Measurements from ENCODE around the gene ZFAND3.

ZFAND3 gene

DNA sequence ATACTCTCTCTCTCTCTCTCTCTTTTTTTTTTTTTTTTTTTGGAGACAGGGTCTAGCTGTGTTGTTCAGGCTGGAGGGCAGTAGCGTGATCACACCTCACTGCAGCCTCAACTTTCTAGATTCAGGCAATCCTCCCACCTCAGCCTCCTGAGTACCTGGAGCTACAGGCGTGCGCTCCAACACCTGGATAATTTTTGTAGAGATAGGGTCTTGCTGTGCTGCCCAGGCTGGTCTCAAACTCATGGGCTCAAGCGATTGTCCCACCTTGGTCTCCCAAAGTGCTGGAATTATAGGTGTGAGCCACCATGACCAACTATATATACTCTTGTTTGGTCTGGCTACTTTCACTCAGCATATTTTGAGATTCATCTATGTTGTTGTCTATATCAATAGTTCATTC is 154.9 kb downstream of the ZFAND3 start:
- TF ChIP-seq, protein P1, sequence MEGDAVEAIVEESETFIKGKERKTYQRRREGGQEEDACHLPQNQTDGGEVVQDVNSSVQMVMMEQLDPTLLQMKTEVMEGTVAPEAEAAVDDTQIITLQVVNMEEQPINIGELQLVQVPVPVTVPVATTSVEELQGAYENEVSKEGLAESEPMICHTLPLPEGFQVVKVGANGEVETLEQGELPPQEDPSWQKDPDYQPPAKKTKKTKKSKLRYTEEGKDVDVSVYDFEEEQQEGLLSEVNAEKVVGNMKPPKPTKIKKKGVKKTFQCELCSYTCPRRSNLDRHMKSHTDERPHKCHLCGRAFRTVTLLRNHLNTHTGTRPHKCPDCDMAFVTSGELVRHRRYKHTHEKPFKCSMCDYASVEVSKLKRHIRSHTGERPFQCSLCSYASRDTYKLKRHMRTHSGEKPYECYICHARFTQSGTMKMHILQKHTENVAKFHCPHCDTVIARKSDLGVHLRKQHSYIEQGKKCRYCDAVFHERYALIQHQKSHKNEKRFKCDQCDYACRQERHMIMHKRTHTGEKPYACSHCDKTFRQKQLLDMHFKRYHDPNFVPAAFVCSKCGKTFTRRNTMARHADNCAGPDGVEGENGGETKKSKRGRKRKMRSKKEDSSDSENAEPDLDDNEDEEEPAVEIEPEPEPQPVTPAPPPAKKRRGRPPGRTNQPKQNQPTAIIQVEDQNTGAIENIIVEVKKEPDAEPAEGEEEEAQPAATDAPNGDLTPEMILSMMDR (conservative IDR thresholded peaks at IDR 0.05; ENCODE audit: low read length), result no peak
- H3K4me3 ChIP-seq (ENCODE audit: low read length), result no peak overlapping the region
- no peak for DNase-seq (ENCODE audit: low read depth)

DNA sequence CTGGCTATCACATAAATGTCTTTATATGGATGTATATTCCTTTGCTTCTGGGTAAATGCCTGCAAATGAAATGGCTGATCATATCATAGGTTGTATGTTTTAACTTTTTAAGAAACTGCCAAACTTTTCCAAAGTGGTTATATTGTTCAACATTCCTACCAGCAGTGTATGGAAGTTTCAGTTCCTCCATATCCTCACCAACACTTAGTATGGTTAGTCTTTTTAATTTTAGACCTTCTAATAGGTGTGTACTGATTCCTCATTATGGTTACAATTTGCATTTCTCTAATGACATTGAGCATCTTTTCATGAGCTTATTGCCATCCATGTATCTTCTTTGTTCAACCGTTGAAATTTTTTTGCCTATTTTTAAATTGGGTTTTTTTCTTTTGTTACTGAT is 155.4 kb downstream of the ZFAND3 start:
- DNase-seq (ENCODE audit: low read depth), result no peak
- TF ChIP-seq, protein P1 (conservative IDR thresholded peaks at IDR 0.05; ENCODE audit: low read length), result no peak
- H3K4me3 ChIP-seq (ENCODE audit: low read length), result no peak overlapping the region

DNA sequence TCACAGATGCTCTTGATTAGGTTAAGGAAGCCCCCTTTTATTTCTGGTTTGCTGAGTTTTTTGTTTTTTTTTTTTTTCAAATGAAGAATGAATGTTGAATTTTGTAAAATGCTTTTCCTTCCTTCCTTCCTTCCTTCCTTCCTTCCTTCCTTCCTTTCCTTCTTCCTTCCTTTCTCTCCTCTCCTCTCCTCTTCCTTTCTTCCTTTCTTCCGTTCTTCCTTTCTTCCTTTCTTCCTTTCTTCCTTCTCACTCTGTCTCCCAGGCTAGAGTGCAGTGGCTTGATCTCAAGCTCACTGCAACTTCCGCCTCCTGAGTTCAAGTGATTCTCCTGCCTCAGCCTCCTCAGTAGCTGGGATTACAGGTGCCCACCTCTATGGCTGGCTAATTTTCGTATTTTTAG is 158.2 kb downstream of the ZFAND3 start:
- DNase-seq (ENCODE audit: low read depth), result no peak
- TF ChIP-seq, protein P1 (conservative IDR thresholded peaks at IDR 0.05; ENCODE audit: low read length), result no peak
- H3K4me3 ChIP-seq (ENCODE audit: low read length), result no peak overlapping the region

DNA sequence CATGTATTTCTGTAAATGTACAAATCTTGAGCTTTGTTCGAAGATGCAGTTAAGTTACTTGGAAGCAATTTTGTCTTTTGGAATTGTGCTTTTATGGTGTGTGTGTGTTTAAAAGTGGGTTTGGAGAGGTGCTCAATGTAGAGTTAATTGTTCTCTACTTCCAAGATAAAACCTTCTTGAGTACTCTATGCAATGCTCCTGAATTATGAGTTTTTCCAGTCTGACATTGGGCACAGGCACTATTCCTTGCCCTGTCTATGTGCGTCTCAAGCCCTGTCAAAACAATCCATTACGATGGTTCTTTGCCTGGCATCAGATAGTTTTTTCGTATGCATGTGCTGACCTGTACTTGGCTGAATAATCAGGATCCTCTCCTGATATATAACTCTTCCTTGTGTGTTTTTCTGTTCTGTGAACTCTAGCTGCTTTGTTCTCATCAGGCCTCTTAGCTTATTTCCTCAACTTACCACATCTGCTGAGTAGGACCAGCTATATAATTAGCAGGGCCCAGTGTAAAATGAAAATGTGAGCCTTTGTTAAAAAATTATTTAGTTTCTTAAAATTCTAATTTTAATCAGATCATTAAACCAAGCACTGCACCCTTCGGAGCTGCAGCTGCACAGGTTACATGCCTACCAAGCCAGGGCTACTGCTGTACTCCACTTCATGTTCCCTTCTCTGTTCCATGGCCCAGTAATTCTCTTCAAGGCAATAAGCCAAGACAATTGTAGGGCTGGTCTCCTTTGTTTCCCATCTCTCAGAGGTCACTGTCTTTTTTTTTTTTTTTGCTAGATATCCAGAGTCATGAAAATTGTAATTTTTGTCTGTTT is 160.1 kb downstream of the ZFAND3 start:
- DNase-seq (ENCODE audit: low read depth), result no peak
- no peak overlapping the region for H3K4me3 ChIP-seq (ENCODE audit: low read length)
- TF ChIP-seq, protein P1 (conservative IDR thresholded peaks at IDR 0.05; ENCODE audit: low read length), result no peak

DNA sequence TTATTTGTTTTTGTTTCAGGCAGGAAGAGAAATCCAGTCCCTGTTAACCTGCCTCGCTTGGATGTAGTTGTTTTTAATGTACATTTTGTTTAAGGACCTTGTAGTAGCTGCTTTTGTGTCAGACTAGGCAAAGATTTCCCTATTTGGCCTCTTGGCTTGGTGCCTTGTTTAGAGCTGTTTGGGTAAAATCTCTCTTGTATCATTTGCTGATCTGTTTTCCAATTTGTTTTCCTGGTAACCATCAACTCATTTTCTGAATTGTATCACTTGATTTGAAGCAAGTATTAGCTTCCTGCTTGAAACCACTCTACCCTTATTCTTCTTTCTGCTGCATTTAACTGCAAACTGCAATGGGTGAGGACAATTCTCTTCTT is 160.7 kb downstream of the ZFAND3 start:
- TF ChIP-seq, protein P1 (conservative IDR thresholded peaks at IDR 0.05; ENCODE audit: low read length), result no peak
- no peak for DNase-seq (ENCODE audit: low read depth)

DNA sequence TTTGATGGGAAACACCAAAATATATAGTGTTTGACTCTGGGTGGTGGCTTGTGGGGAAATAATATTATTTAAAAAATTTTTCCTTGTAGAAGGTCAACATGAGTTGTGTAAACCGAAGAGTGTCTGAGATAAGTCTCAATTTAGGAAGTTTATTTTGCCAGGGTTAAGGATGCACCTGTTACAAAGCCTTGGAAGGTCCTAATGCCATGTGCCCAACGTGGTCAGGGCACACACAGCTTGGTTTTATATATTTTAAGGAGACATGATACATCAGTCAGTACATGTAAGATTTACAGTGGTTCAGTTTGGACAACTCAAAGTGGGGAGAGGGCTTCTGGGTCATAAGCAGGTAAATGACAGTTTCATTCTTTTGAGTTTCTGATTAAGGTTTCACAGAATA is 162.1 kb downstream of the ZFAND3 start:
- DNase-seq (ENCODE audit: low read depth), result no peak
- TF ChIP-seq, protein P1 (conservative IDR thresholded peaks at IDR 0.05; ENCODE audit: low read length), result no peak
- no peak overlapping the region for H3K4me3 ChIP-seq (ENCODE audit: low read length)

More for the DNA sequence above, 160.7 kb downstream of the ZFAND3 start:
- H3K4me3 ChIP-seq (ENCODE audit: low read length), result no peak overlapping the region

DNA sequence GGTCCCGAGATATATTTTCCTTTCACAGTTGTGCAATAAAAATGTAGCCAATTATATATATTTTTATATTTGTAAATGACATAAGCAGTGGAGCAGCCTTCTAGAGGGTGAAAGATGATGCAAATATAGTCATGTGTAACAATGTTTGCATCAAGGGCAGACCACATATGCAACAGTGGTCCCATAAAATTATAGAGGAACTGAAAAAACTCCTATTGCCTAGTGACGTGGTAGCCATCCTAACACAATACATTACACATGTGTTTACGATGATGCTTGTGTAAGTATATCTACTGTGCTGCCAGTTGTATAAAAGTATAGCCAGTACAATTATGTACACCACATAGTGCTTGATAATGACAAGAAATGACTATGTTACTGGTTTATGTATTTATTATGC is 162.8 kb downstream of the ZFAND3 start:
- DNase-seq (ENCODE audit: low read depth), result no peak
- no peak overlapping the region for H3K4me3 ChIP-seq (ENCODE audit: low read length)
- TF ChIP-seq, protein P1 (conservative IDR thresholded peaks at IDR 0.05; ENCODE audit: low read length), result no peak
